Right lobe of liver (tissue), 4 donors: ENCODE data around the gene ERP27.

ENCODE experiments used
- POLR2A ChIP-seq: fragments of 450-650 bp; IDR thresholded peaks from one replicate; pipeline ENCODE4 v1.6.1; 2017; ENCODE audit warnings: antibody characterized with exemption, mild to moderate bottlenecking
- TF ChIP-seq, protein P1 (sequence below), 4 donors: fragments of 200-600 bp in 3 of 4; fragments of 450-650 bp in 1 of 4; IDR thresholded peaks; one replicate each; pipeline versions ENCODE4 v1.5.1 to v1.8.0; 2016 to 2022; ENCODE audit warnings: antibody characterized with exemption in 4 of 4, mild to moderate bottlenecking in 2 of 4
- donor health status: DM: no; HTN: no; CAD: no.
- donor health status: DM: no; HTN: no; CAD: no.
- donor health status: DM: no; HTN: yes; CAD: no.

DNA sequence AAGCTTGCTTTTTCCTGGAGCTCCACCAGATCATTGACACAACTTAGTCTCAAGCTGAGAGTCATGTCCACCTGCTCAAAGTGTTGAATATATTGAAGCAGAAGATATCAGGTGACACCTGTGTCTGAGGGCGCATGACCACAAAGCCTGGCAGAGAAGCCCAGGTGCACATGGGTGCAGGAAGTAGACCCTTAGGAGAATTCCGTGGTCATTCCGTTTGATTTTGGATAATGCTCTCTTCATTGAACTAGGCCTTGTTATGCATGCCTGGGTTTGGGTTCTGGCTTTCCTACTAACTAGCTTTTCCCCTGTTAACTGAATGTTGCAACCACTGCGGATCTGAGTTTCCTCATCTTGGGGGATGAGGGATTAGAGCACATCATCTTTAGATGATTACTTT is 15.9 kb upstream of the ERP27 start:
- TF ChIP-seq, protein P1, sequence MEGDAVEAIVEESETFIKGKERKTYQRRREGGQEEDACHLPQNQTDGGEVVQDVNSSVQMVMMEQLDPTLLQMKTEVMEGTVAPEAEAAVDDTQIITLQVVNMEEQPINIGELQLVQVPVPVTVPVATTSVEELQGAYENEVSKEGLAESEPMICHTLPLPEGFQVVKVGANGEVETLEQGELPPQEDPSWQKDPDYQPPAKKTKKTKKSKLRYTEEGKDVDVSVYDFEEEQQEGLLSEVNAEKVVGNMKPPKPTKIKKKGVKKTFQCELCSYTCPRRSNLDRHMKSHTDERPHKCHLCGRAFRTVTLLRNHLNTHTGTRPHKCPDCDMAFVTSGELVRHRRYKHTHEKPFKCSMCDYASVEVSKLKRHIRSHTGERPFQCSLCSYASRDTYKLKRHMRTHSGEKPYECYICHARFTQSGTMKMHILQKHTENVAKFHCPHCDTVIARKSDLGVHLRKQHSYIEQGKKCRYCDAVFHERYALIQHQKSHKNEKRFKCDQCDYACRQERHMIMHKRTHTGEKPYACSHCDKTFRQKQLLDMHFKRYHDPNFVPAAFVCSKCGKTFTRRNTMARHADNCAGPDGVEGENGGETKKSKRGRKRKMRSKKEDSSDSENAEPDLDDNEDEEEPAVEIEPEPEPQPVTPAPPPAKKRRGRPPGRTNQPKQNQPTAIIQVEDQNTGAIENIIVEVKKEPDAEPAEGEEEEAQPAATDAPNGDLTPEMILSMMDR (IDR thresholded peaks at IDR 0.05), result no peak
- no peak for TF ChIP-seq POLR2A
